A549 (cell line): ENCODE results near the gene PLA2G5.

Experiments
- BHLHE40 ChIP-seq: IDR thresholded peaks from 2 replicates; pipeline ENCODE4 v1.6.1; 2012; ENCODE audit warnings: low read depth, low read length, inconsistent platforms
- EP300 ChIP-seq, 2 experiments: fragments of >200 bp; sonication (Bioruptor Twin); formaldehyde crosslinking; IDR thresholded peaks; 2 replicates in 1 of 2; 3 replicates in 1 of 2; pipeline ENCODE4 v1.6.1; 2016 to 2017
- KDM1A ChIP-seq: fragments of 200-600 bp; sonication (generic); IDR thresholded peaks from 2 replicates; pipeline ENCODE4 v1.6.1; 2016; ENCODE audit warnings: low read depth, mild to moderate bottlenecking
- POLR2A ChIP-seq: IDR thresholded peaks from 2 replicates; pipeline ENCODE4 v1.6.1; 2012; ENCODE audit warnings: mild to moderate bottlenecking, low read length
- TF ChIP-seq, protein P1 (sequence below): fragments of >200 bp; sonication (Bioruptor Twin); formaldehyde crosslinking; IDR thresholded peaks from 3 replicates; pipeline ENCODE4 v1.5.1; 2016
- TF ChIP-seq, protein P2 (sequence below): IDR thresholded peaks from 2 replicates; pipeline ENCODE4 v1.6.1; 2012

DNA sequence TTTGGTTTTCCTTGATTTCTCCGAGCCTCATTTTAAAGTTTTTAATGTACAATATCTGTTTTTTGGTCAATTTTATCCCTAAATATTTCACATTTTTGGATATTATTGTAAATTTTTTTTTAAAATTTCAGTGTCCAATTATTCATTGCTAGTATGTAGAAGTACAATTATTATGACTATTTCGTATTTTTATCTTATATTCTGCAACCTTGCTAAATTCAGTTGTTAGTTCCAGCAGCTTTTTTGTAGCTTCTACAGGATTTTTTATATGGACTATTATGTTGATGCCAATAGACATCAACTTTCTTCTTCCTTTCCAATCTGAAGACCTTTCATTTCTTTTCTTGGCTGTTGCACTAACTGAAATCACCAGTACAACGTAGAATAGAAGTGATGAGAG lies 65.0 kb downstream of the PLA2G5 start:
- TF ChIP-seq EP300 (IDR thresholded peaks at IDR 0.05) (no peak), POLR2A (no peak), BHLHE40 (no peak), KDM1A (no peak)
- TF ChIP-seq, protein P1, sequence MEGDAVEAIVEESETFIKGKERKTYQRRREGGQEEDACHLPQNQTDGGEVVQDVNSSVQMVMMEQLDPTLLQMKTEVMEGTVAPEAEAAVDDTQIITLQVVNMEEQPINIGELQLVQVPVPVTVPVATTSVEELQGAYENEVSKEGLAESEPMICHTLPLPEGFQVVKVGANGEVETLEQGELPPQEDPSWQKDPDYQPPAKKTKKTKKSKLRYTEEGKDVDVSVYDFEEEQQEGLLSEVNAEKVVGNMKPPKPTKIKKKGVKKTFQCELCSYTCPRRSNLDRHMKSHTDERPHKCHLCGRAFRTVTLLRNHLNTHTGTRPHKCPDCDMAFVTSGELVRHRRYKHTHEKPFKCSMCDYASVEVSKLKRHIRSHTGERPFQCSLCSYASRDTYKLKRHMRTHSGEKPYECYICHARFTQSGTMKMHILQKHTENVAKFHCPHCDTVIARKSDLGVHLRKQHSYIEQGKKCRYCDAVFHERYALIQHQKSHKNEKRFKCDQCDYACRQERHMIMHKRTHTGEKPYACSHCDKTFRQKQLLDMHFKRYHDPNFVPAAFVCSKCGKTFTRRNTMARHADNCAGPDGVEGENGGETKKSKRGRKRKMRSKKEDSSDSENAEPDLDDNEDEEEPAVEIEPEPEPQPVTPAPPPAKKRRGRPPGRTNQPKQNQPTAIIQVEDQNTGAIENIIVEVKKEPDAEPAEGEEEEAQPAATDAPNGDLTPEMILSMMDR: no peak
- TF ChIP-seq, protein P2, sequence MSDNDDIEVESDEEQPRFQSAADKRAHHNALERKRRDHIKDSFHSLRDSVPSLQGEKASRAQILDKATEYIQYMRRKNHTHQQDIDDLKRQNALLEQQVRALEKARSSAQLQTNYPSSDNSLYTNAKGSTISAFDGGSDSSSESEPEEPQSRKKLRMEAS: no peak
